Measurements from ENCODE around the gene YJU2.

DNA sequence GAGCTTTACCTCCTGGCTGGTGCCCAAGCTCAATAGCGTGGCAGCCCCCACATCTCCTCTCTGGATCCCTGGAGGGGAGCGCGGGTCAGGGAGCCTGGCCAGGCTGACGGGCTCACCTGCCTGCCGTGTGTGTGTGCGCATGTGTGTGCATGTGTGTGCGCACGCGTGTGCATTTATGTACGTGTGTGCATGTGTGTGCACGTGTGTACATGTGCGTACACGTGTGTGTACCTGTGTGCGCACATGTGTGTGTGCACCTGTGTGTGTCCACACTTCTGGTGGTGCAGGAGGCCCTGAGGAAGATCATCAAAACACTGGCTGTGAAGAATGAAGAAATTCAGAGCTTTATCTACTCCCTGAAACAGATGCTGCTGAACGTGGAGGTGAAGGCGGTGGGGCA, 58.8 kb downstream of the YJU2 start:
- TF ChIP-seq CEBPG (CRISPR knock-in tag; IDR thresholded peaks at IDR 0.05) (no peak), TBL1XR1 (IDR thresholded peaks at IDR 0.05; ENCODE audit: borderline replicate concordance, low read length, partially characterized antibody) (peak; percentile 27), BHLHE40 (IDR thresholded peaks at IDR 0.05; ENCODE audit: low read length) (no peak)
- TF ChIP-seq, protein P1, sequence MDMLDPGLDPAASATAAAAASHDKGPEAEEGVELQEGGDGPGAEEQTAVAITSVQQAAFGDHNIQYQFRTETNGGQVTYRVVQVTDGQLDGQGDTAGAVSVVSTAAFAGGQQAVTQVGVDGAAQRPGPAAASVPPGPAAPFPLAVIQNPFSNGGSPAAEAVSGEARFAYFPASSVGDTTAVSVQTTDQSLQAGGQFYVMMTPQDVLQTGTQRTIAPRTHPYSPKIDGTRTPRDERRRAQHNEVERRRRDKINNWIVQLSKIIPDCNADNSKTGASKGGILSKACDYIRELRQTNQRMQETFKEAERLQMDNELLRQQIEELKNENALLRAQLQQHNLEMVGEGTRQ (IDR thresholded peaks at IDR 0.05; ENCODE audit: low read depth, low read length) = no peak
- TF ChIP-seq, protein P1 (CRISPR knock-in tag; IDR thresholded peaks at IDR 0.05; ENCODE audit: borderline replicate concordance) = no peak
